OCI-LY3 (cell line): ENCODE data around the gene GOLGA8R.
"Not testable (repeated sequence)": the region's sequence is repeated elsewhere in the genome, so short reads cannot be mapped to it uniquely, and the experiment has no call there.

Experiments
- H2AFZ ChIP-seq: fragments of 200-600, 300-600 bp; shearing (Covaris generic); 2 replicates; pipeline ENCODE4 v1.6.0; 2014; ENCODE audit warnings: antibody characterized with exemption, low read depth, low read length
- H3K27ac ChIP-seq: fragments of 200-600, 300-600 bp; sonication (generic); 2 replicates; pipeline ENCODE4 v1.5.1; 2014; ENCODE audit warnings: mild to moderate bottlenecking, low read length, moderate library complexity, mixed read lengths
- H3K27me3 ChIP-seq: fragments of 200-600, 300-600 bp; sonication (generic); 2 replicates; pipeline ENCODE4 v1.6.1; 2014; ENCODE audit warnings: low read depth, low read length, mixed read lengths
- H3K36me3 ChIP-seq: fragments of 200-600, 300-600 bp; sonication (generic); replicated peaks from 2 replicates; pipeline ENCODE3; 2014; ENCODE audit warnings: low read depth, low read length, mixed read lengths
- H3K4me1 ChIP-seq: fragments of 300-600, 200-600 bp; sonication (generic); 2 replicates; pipeline ENCODE4 v1.6.1; 2014; ENCODE audit warnings: low read length, mixed read lengths
- H3K4me2 ChIP-seq: fragments of 200-600, 300-600 bp; sonication (generic); 2 replicates; pipeline ENCODE4 v1.6.1; 2014; ENCODE audit warnings: low read length, mixed read lengths
- H3K4me3 ChIP-seq: fragments of 300-600, 200-600 bp; sonication (generic); 2 replicates; pipeline ENCODE4 v1.5.1; 2014; ENCODE audit warnings: antibody characterized with exemption, mild to moderate bottlenecking, low read length, moderate library complexity
- H3K79me2 ChIP-seq: fragments of 300-600, 200-600 bp; shearing (Covaris generic); 2 replicates; pipeline ENCODE4 v1.6.1; 2014; ENCODE audit warnings: mild to moderate bottlenecking, low read length, mixed read lengths
- H3K9ac ChIP-seq: fragments of 300-600, 200-600 bp; shearing (Covaris generic); 2 replicates; pipeline ENCODE4 v1.6.0; 2014; ENCODE audit warnings: mild to moderate bottlenecking, low read length, moderate library complexity
- H3K9me3 ChIP-seq: fragments of 200-600, 300-600 bp; shearing (Covaris generic); 2 replicates; pipeline ENCODE4 v1.6.1; 2014; ENCODE audit warnings: low read length, mixed read lengths; ENCODE audit not compliant: insufficient read depth
- H4K20me1 ChIP-seq: fragments of 200-600, 300-600 bp; sonication (generic); 2 replicates; pipeline ENCODE4 v1.6.1; 2016; ENCODE audit warnings: low read length, mixed read lengths; ENCODE audit not compliant: insufficient read depth

The GOLGA8R gene

DNA sequence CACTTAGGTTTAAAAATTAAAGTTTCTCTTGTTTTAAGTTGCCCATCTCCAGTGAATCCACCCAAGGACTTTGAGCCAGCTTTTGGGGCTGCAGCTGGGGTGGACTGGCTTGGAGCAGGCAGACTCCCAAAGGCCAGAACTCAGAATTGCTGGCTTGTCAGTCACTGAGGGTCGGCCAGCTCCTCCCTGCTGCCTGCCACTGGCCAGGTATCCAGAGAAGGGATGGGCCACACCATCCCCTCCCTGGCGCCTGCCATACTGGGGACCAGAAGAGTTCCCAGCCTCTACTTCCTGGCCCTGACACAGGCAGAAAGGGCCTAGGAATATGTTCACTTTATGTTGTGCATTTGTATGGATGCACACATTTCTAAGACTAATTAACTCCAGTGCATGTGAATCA is 53.1 kb downstream of the GOLGA8R start:
- H3K4me2 ChIP-seq, H3K9ac ChIP-seq, H3K4me3 ChIP-seq, H3K79me2 ChIP-seq, H4K20me1 ChIP-seq, H2AFZ ChIP-seq, H3K4me1 ChIP-seq, H3K36me3 ChIP-seq, H3K27ac ChIP-seq, H3K27me3 ChIP-seq, H3K9me3 ChIP-seq: not testable (repeated sequence)

DNA sequence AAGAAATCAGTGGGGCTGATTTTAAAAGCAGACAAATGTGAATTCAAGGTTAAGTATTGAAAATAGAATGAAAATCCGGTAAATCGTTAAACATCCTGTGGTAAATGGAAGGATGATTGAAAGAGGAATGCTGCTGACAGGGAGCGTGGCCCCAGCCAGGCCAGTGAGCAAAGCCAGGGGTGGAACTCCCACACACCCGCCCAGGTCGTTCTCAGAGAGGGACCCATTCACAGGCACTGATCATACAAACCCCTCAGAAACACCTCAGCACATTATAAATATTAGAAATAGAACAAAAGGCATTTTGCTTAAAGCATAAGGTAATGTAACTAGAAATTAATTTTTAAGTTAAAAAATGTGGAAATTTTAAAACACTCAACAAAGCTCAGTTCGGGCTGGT is 59.0 kb downstream of the GOLGA8R start:
- not testable (repeated sequence) for H2AFZ ChIP-seq, H3K4me1 ChIP-seq, H3K4me2 ChIP-seq, H3K27me3 ChIP-seq, H3K4me3 ChIP-seq, H3K79me2 ChIP-seq, H3K36me3 ChIP-seq, H3K27ac ChIP-seq, H3K9ac ChIP-seq, H3K9me3 ChIP-seq, H4K20me1 ChIP-seq
